Chondrocyte (in vitro differentiated cells): Measurements from ENCODE around the gene SETSIP. TPM values are rescaled to one million over a fixed set of nuclear protein-coding genes. Genes with fewer than 3 reads are reported as not detected.

Source experiments
- DNase-seq: peaks from one replicate; pipeline ENCODE4 v3.0.0; 2021; ENCODE audit warnings: mixed read lengths, low spot score
- H3K27ac Mint-ChIP-seq: one replicate; pipeline ENCODE4 v1.8.0; 2021; ENCODE audit warnings: mild to moderate bottlenecking, moderate library complexity, mixed read lengths; ENCODE audit not compliant: unreplicated experiment
- H3K27me3 Mint-ChIP-seq: 2 replicates; pipeline ENCODE4 v1.8.0; 2021; ENCODE audit warnings: low read depth, mixed read lengths
- H3K36me3 Mint-ChIP-seq: 2 replicates; pipeline ENCODE4 v1.8.0; 2021; ENCODE audit warnings: low read depth, mixed read lengths
- H3K4me1 Mint-ChIP-seq: 2 replicates; pipeline ENCODE4 v1.8.0; 2021; ENCODE audit warnings: low read depth, mild to moderate bottlenecking, mixed read lengths
- H3K4me3 Mint-ChIP-seq: one replicate; pipeline ENCODE4 v1.8.0; 2021; ENCODE audit warnings: mild to moderate bottlenecking, moderate library complexity, mixed read lengths; ENCODE audit not compliant: unreplicated experiment
- H3K9me3 Mint-ChIP-seq: 2 replicates; pipeline ENCODE4 v1.8.0; 2021; ENCODE audit warnings: low read depth, mixed read lengths
- CTCF ChIP-seq: fragments of 200-600 bp; sonication (generic); IDR thresholded peaks from 2 replicates; pipeline ENCODE4 v1.5.0; 2021; ENCODE audit warnings: antibody characterized with exemption, mild to moderate bottlenecking, moderate library complexity
- total RNA-seq: library from RNA; stranded (reverse); gene quantifications from 3 replicates; pipeline ENCODE4 v1.2.1, GENCODE V29; 2021

The SETSIP gene
- total RNA-seq, 1 donor from 2014 or later, result not detected

GRCh38 chr1:92066321-92066720 is 8.9 kb downstream of the SETSIP start:
- H3K4me3 Mint-ChIP-seq, result no peak overlapping the region
- no peak for TF ChIP-seq CTCF
- no peaks in the 10 kb centered on the region for H3K27me3 Mint-ChIP-seq
- no peaks in the 10 kb centered on the region for H3K36me3 Mint-ChIP-seq
- DNase-seq, result no peak
- no peaks in the 10 kb centered on the region for H3K9me3 Mint-ChIP-seq
- no peaks in the 10 kb centered on the region for H3K4me1 Mint-ChIP-seq
- no peak overlapping the region for H3K27ac Mint-ChIP-seq

- Mint-ChIP-seq H3K4me3 (no peak overlapping the region), H3K9me3 (no peaks in the 10 kb centered on the region), H3K27ac (no peak overlapping the region), H3K36me3 (no peaks in the 10 kb centered on the region), H3K4me1 (no peaks in the 10 kb centered on the region), H3K27me3 (no peaks in the 10 kb centered on the region)
- no peak for TF ChIP-seq CTCF
- DNase-seq, result no peak
Measured at GRCh38 chr1:92065042-92065441, 10.2 kb downstream of the SETSIP start.

GRCh38 chr1:92051948-92052347 is 23.3 kb downstream of the SETSIP start:
- no peak overlapping the region for H3K4me3 Mint-ChIP-seq
- TF ChIP-seq CTCF, result no peak
- peaks cover 4% of the 10 kb centered on the region for H3K27me3 Mint-ChIP-seq
- no peaks in the 10 kb centered on the region for H3K36me3 Mint-ChIP-seq
- no peak overlapping the region for H3K27ac Mint-ChIP-seq
- no peaks in the 10 kb centered on the region for H3K4me1 Mint-ChIP-seq
- H3K9me3 Mint-ChIP-seq, result no peaks in the 10 kb centered on the region
- DNase-seq, result no peak

- Mint-ChIP-seq H3K9me3 (no peaks in the 10 kb centered on the region), H3K4me3 (no peak overlapping the region), H3K27me3 (no peaks in the 10 kb centered on the region), H3K4me1 (no peaks in the 10 kb centered on the region), H3K36me3 (no peaks in the 10 kb centered on the region), H3K27ac (no peak overlapping the region)
- no peak for DNase-seq
- no peak for TF ChIP-seq CTCF
Measured at GRCh38 chr1:92045766-92046495, 29.3 kb downstream of the SETSIP start.

GRCh38 chr1:92043621-92044020 is 31.6 kb downstream of the SETSIP start:
- Mint-ChIP-seq H3K9me3 (no peaks in the 10 kb centered on the region), H3K4me1 (no peaks in the 10 kb centered on the region)
- no peak for TF ChIP-seq CTCF

More at GRCh38 chr1:92043621-92044020, 31.6 kb downstream of the SETSIP start:
- no peak for DNase-seq
- Mint-ChIP-seq H3K27me3 (no peaks in the 10 kb centered on the region), H3K27ac (no peak overlapping the region), H3K36me3 (no peaks in the 10 kb centered on the region), H3K4me3 (no peak overlapping the region)
